DMS 273 treated with DMSO at 0.1 percent for 48 hours (cell line): ENCODE measurements around the gene C3orf22.

ENCODE experiments used
- DNase-seq: peaks from one replicate; lab custom pipeline; 2025; lab: John Stamatoyannopoulos, UW

Gene C3orf22

GRCh38 chr3:126512026-126512425 is 46.7 kb downstream of the C3orf22 start:
- DNase-seq: no peak

DNA sequence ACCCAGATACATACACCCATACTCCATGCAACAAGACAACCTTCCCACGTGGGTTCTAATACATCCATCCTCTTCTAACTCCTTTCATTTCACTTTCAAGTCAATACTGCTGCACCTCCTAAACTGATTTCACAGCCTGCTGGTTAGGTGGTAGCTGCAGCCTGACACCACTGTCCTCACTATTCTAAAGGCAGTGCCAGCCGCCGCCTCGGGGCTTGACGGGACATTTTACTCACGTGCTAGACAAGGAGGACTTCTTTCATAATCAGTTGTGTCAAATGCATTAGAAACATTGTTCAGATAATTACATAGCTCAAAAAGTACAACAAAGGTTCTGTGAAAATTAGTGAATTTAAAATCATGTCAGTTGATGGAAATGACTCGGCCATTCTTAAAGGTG is 47.4 kb downstream of the C3orf22 start:
- DNase-seq: no peak

- no peak for DNase-seq
Measured at GRCh38 chr3:126510308-126510910, 48.3 kb downstream of the C3orf22 start.

- no peak for DNase-seq
Measured at GRCh38 chr3:126509597-126510307, 49.0 kb downstream of the C3orf22 start.

DNA sequence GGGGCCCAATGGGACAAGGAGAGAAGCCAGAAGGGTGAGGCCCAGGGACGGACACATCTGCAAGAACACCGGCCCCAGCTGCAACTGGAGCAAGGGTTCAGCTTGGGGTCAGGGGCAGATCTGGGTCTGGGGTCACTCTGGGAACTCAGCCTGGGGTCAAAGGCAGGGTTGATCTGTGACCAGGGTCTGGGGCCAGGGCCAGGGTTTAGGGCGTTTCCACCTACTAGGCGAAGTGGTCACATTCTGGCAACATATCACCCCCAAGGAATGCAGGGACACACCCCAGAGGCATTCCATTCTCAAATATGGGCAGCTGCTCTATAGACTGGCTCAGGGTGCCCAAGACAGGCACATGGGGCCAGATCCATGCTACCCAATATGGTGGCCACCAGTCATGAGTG is 50.2 kb downstream of the C3orf22 start:
- DNase-seq: no peak

DNA sequence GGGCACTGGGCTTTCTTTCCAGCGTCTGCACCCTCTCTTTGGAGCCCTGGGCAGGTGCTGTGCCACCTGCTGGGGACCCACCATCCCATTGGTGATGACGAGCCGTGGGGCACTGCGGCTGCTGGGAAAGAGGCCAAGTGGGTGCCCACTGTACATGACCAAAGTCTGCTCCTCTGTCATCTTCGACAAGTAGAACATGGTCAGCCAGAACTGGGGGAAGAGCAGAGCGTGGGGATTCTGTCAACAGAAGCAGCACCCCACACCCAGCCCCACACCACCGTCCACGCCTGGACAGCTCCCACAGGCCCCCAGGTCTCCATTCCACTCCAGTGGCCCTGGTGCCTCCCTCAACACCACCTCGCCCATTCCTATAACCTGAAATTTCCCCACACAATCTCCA is 50.8 kb downstream of the C3orf22 start:
- DNase-seq: no peak

DNA sequence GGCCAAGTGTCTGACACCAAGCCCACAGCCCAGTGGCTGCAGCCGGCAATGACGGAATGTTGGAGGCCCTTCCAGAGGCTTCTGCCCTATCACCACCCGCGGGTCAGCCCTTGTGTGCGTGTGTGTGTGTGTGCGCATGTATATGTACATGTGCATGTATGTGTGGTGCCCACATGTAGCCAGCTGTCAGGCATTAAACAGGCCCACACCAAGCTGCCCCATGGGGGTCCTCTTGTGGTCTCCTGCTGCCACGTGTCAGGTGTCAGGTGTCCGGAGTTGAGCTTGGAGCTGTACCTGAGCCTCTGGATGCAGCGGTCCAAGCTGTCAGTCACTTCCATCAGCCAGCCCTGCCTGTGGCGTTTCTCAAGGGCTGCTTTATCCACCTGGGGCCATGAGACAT is 55.0 kb downstream of the C3orf22 start:
- DNase-seq: no peak

DNA sequence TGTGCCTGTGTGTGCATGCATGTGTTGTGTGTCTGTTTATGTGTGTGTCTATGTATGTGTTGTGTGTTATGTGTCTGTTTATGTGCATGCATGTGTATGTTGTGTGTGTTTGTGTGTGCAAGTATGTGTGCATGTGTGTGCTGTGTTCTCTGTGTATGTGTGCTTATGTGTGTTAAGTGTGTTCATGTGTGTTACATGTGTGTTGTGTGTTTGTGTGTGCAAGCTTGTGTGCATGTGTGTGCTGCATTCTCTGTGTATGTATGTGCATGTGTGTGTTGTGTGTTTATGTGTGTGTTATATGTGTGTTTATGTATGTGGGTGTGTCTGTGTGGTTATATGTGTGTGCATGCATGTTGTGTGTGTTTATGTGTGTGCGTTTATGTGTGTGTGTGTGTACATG is 56.1 kb downstream of the C3orf22 start:
- DNase-seq: no peak

GRCh38 chr3:126501736-126502135 is 57.0 kb downstream of the C3orf22 start:
- no peak for DNase-seq

DNA sequence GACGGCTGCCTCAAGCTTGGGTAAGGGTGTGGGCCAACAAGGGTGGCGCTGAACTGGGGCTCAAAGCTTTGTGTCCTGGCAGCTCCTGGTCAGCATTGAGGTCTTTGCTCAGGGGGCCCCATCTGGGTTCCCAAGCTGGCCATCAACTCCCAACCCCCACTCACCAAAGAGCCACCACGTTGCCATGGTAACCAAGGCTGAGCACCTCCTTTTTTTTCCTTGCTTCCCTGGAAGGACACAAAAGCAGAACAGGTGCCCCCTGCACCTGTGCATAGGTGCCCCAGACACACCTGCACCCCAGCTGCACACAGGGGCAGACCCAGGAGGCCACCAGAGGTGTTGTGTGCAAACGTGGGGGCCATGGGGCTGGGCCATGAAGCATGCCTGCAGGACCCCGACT is 57.7 kb downstream of the C3orf22 start:
- DNase-seq: no peak

GRCh38 chr3:126500016-126500415 is 58.7 kb downstream of the C3orf22 start:
- no peak for DNase-seq
